GM12878 (cell line): ENCODE results near the gene ELF2. TPM values are rescaled to one million over a fixed set of nuclear protein-coding genes. Genes with fewer than 3 reads are reported as not detected.

ENCODE experiments used
- ATAC-seq: fragments of 200-7000 bp; cut with Tn5 transposase; 3 replicates; pipeline ENCODE4 v1.9.1; 2020; ENCODE audit warnings: mild to moderate bottlenecking, moderate library complexity
- BruUV-seq: library from RNA; stranded (reverse); fragments of 400-500 nt; replicated peaks from 2 replicates; lab custom pipeline; 2021; lab: Mats Ljungman, UMichigan
- CTCF ChIA-PET: fragments of 300-600 bp; sonication (Branson Sonifier 250); formaldehyde crosslinking; extraction: SDS; loops from one replicate; lab custom pipeline; 2021; ENCODE audit warnings: inconsistent platforms; lab: Yijun Ruan, JAX
- POLR2A ChIA-PET: fragments of 350-600 bp; formaldehyde crosslinking; extraction: SDS; loops from one replicate; lab custom pipeline; 2021; ENCODE audit warnings: inconsistent platforms; lab: Charles Lee
- RAD21 ChIA-PET: fragments of 300-600 bp; sonication (Branson Sonifier 250); formaldehyde crosslinking; loops from one replicate; lab custom pipeline; 2023; ENCODE audit warnings: antibody characterized with exemption; ENCODE audit not compliant: unreplicated experiment; lab: Charles Lee
- SMC1A ChIA-PET: fragments of 300-600 bp; sonication (Branson Sonifier 250); formaldehyde crosslinking; loops from one replicate; lab custom pipeline; 2023; ENCODE audit not compliant: unreplicated experiment, uncharacterized antibody; lab: Charles Lee
- DNase-seq: peaks from one replicate; pipeline ENCODE4 v3.0.0-alpha.2; 2011; ENCODE audit warnings: low read depth, low spot score
- FAIRE-seq: peaks from 3 replicates; lab custom pipeline; 2011; peaks lifted over from hg19 to GRCh38; lab: Jason Lieb, UNC
- H2AFZ ChIP-seq: 2 replicates; pipeline ENCODE4 v1.6.0; 2011; ENCODE audit warnings: low read depth, low read length, control low read depth; ENCODE audit not compliant: control insufficient read depth
- H3K27ac ChIP-seq: 2 replicates; pipeline ENCODE4 v1.5.1; 2011; ENCODE audit warnings: control low read depth; ENCODE audit not compliant: control insufficient read depth, insufficient read depth
- H3K27me3 ChIP-seq, 2 experiments: replicated peaks in 1 of 2; 2 replicates each; pipeline versions ENCODE4 v1.6.0 to v1.6.1; 2011; ENCODE audit warnings: low read length in 1 of 2; ENCODE audit not compliant: control insufficient read depth in 2 of 2, insufficient read depth in 2 of 2
- H3K36me3 ChIP-seq, 2 experiments: 2 replicates each; pipeline ENCODE4 v1.5.1; 2011; ENCODE audit warnings: low read length in 1 of 2; ENCODE audit not compliant: control insufficient read depth in 2 of 2, insufficient read depth in 2 of 2
- H3K4me1 ChIP-seq: 2 replicates; pipeline ENCODE4 v1.6.1; 2011; ENCODE audit warnings: mild to moderate bottlenecking, low read length, moderate library complexity, mixed read lengths; ENCODE audit not compliant: control insufficient read depth, insufficient read depth
- H3K4me2 ChIP-seq: 2 replicates; pipeline ENCODE4 v1.6.0; 2011; ENCODE audit warnings: control low read depth; ENCODE audit not compliant: control insufficient read depth, insufficient read depth
- H3K4me3 ChIP-seq: fragments of 200-600 bp; sonication (generic); 2 replicates; pipeline ENCODE4 v1.5.1; 2016
- H3K79me2 ChIP-seq: 2 replicates; pipeline ENCODE4 v1.6.0; 2011; ENCODE audit warnings: low read length; ENCODE audit not compliant: control insufficient read depth, insufficient read depth
- H3K9ac ChIP-seq: 2 replicates; pipeline ENCODE4 v1.8.0; 2011; ENCODE audit warnings: low read length, control low read depth, mixed read lengths; ENCODE audit not compliant: control insufficient read depth, insufficient read depth
- H3K9me3 ChIP-seq: replicated peaks from 3 replicates; pipeline ENCODE4 v1.5.1; 2011; ENCODE audit warnings: mild to moderate bottlenecking, low read length; ENCODE audit not compliant: control insufficient read depth, insufficient read depth
- H4K20me1 ChIP-seq: 2 replicates; pipeline ENCODE4 v1.6.0; 2011; ENCODE audit not compliant: control insufficient read depth, insufficient read depth
- EGR1 ChIP-seq, 2 experiments: IDR thresholded peaks; 1 replicate in 1 of 2; 2 replicates in 1 of 2; pipeline ENCODE4 v1.6.1; 2011 to 2012; ENCODE audit warnings: low read depth in 2 of 2, low read length in 2 of 2, borderline replicate concordance in 1 of 2, mild to moderate bottlenecking in 1 of 2, moderate library complexity in 1 of 2
- EP300 ChIP-seq, 2 experiments: fragments of 150-350 bp in 1 of 2; IDR thresholded peaks; 2 replicates each; pipeline ENCODE4 v1.6.1; 2011 to 2012; ENCODE audit warnings: low read depth in 2 of 2, low read length in 2 of 2, borderline replicate concordance in 1 of 2, improper control_type of control experiment in 1 of 2, inconsistent platforms in 1 of 2; ENCODE audit not compliant: control insufficient read depth in 1 of 2
- KLF5 ChIP-seq: fragments of 450-650 bp; IDR thresholded peaks from 2 replicates; pipeline ENCODE4 v1.6.1; 2014; ENCODE audit warnings: mild to moderate bottlenecking; ENCODE audit not compliant: partially characterized antibody
- MYB ChIP-seq: fragments of 150-350 bp; IDR thresholded peaks from 2 replicates; pipeline ENCODE4 v1.6.1; 2014; ENCODE audit warnings: mild to moderate bottlenecking, low read depth, low read length, borderline replicate concordance
- NR2F1 ChIP-seq: fragments of 450-650 bp; conservative IDR thresholded peaks from 2 replicates; pipeline ENCODE4 v1.6.1; 2017; ENCODE audit warnings: mild to moderate bottlenecking
- POU2F2 ChIP-seq: IDR thresholded peaks from 3 replicates; pipeline ENCODE4 v1.6.1; 2011; ENCODE audit warnings: low read depth, mild to moderate bottlenecking, low read length, borderline replicate concordance
- REST ChIP-seq: IDR thresholded peaks from 2 replicates; pipeline ENCODE4 v1.6.1; 2012; ENCODE audit warnings: mild to moderate bottlenecking, low read depth, low read length
- TAF1 ChIP-seq: IDR thresholded peaks from 2 replicates; pipeline ENCODE4 v1.6.1; 2011; ENCODE audit warnings: mild to moderate bottlenecking, low read depth, low read length, borderline replicate concordance
- ZNF24 ChIP-seq: fragments of 450-650 bp; IDR thresholded peaks from 2 replicates; pipeline ENCODE4 v1.6.1; 2017; ENCODE audit warnings: antibody characterized with exemption, mild to moderate bottlenecking
- ZZZ3 ChIP-seq: IDR thresholded peaks from 2 replicates; pipeline ENCODE4 v1.6.1; 2011; ENCODE audit warnings: low read depth; ENCODE audit not compliant: control insufficient read depth, insufficient read length
- WGBS: methylation state at CpG from one replicate; pipeline ENCODE4 v1.1.6; 2016; ENCODE audit warnings: low lambda C conversion rate; ENCODE audit not compliant: insufficient replicate concordance, insufficient coverage; ENCODE audit errors: missing lambda C conversion rate; 5-methylcytosine and 5-hydroxymethylcytosine counted together
- in situ Hi-C: fragments of 300-500 bp; cut with MboI; formaldehyde crosslinking; loops from 9 replicates; pipeline ENCODE4 v1.14.3; 2018; ENCODE audit warnings: mixed read lengths
- intact Hi-C: fragments of 100-400 bp; cut with micrococcal nuclease; formaldehyde crosslinking; loops from one replicate; pipeline ENCODE4 v1.14.2; 2022; ENCODE audit not compliant: unreplicated experiment
- polyA plus RNA-seq, 11 experiments: library from polyadenylated mRNA; depleted of rRNA in 4 of 11; unstranded in 6 of 11; stranded (reverse) in 5 of 11; fragments of >200 nt; fragmentation: Nextera tagmentation in 4 of 11; fragmentation: Illumina TruSeq in 1 of 11; extraction: Ambion mirVana in 4 of 11; extraction: Trizol in 1 of 11; gene quantifications; 1 replicate in 1 of 11; 2 replicates in 10 of 11; pipeline versions ENCODE4 v1.2.1 to v1.2.3, GENCODE V29; 2011 to 2016; ENCODE audit warnings: inconsistent platforms in 2 of 11, missing spikeins in 2 of 11, low read depth in 1 of 11
- total RNA-seq, 4 experiments: library from RNA; depleted of rRNA in 3 of 4; stranded (reverse); fragments of >200 nt in 3 of 4; fragmentation: Illumina TruSeq in 1 of 4; extraction: Trizol in 1 of 4; gene quantifications; 2 replicates each; pipeline versions ENCODE4 v1.2.1 to v1.2.3, GENCODE V29; 2013 to 2021
- TF ChIP-seq, protein P1 (sequence below): fragments of 150-350 bp; IDR thresholded peaks from 2 replicates; pipeline ENCODE4 v1.6.1; 2014; ENCODE audit warnings: mild to moderate bottlenecking, low read depth, low read length
- TF ChIP-seq, protein P2 (sequence below): fragments of 450-650 bp; IDR thresholded peaks from 2 replicates; pipeline ENCODE4 v1.6.1; 2016; ENCODE audit warnings: mild to moderate bottlenecking

ELF2 gene
- total and polyA plus RNA-seq, 10 of the 15 experiments (the other 5 are each of a cell fraction or from before 2014, with no cell fraction given), result 10.5 to 30.1 (median 20.5) TPM

DNA sequence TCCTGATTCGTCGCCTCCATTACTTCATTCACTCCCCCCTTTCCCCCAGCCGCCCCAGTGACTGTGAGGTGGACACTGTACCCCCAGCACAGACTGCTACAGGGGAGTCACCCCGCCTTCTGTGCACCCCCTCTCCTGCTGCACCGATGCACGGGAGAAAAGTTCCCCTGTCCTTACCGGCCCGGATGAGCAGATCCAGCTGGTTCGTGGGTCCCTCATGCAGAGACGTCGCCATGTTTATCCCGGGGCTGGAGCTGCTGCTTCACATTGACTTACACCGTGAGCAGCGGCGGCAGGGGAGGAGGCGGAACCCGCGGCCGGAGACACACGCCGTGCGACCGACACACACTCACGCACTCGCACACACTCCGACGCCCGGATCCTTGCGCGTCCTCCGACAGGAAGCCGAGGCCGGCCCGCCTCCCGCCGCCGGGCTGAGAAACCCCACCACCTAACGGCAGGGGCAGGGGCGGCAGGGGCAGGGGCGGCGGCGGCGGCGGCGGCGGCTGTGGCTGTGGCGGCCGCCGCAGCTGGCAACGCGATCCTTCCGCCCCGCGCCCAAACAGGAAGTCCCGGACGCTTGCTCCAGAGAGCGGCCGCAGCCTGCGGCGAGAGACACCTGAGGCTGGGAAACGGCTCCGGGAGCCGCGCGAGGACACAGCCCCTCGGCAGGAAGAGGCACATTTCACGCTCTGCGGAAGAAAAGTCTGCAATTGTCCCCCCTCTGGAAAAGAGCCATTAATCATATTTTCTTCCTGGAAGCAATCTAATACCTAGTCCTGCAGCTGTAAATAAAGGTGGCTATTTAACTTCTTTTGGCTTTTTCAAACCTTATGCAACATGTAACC, 92.8 kb downstream of the ELF2 start (continued):
- TF ChIP-seq, protein P1, sequence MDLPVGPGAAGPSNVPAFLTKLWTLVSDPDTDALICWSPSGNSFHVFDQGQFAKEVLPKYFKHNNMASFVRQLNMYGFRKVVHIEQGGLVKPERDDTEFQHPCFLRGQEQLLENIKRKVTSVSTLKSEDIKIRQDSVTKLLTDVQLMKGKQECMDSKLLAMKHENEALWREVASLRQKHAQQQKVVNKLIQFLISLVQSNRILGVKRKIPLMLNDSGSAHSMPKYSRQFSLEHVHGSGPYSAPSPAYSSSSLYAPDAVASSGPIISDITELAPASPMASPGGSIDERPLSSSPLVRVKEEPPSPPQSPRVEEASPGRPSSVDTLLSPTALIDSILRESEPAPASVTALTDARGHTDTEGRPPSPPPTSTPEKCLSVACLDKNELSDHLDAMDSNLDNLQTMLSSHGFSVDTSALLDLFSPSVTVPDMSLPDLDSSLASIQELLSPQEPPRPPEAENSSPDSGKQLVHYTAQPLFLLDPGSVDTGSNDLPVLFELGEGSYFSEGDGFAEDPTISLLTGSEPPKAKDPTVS, result no peak
- TF ChIP-seq EP300 (IDR thresholded peaks at IDR 0.05; ENCODE audit: borderline replicate concordance in 1 of 2, control insufficient read depth in 1 of 2, low read depth in 2 of 2, low read length in 2 of 2), result no peak
- TF ChIP-seq ZZZ3, result no peak
- TF ChIP-seq, protein P2, sequence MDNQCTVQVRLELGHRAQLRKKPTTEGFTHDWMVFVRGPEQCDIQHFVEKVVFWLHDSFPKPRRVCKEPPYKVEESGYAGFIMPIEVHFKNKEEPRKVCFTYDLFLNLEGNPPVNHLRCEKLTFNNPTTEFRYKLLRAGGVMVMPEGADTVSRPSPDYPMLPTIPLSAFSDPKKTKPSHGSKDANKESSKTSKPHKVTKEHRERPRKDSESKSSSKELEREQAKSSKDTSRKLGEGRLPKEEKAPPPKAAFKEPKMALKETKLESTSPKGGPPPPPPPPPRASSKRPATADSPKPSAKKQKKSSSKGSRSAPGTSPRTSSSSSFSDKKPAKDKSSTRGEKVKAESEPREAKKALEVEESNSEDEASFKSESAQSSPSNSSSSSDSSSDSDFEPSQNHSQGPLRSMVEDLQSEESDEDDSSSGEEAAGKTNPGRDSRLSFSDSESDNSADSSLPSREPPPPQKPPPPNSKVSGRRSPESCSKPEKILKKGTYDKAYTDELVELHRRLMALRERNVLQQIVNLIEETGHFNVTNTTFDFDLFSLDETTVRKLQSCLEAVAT, result peak; percentile 71
- no peak for TF ChIP-seq MYB

GRCh38 chr4:139083607-139083955, 93.4 kb downstream of the ELF2 start:
- CTCF ChIA-PET, result interaction anchor here (1.1 kb wide), 1 partner anchor 53 kb away, joined by 3 read pairs; no protein-coding TSS in a partner anchor
- BruUV-seq, result no TSS peak
- Histone ChIP-seq H3K9me3 (no peaks in the 10 kb centered on the region), H3K9ac (peak overlapping the region; percentile 88), H3K4me2 (peak overlapping the region; percentile 69), H3K36me3 (0 out of 4 replicates have a peak, but pooled peaks cover 0 to 3% of the 10 kb centered on the region in 2 experiments), H4K20me1 (no peaks in the 10 kb centered on the region), H2AFZ (peak overlapping the region; percentile 96), H3K79me2 (peaks cover 53% of the 10 kb centered on the region), H3K27ac (peak overlapping the region; percentile 97), H3K4me3 (peak overlapping the region; percentile 77), H3K27me3 (no peaks in the 10 kb centered on the region), H3K4me1 (no peaks in the 10 kb centered on the region)
- peak; percentile 68 for ATAC-seq
- intact Hi-C loops, result loop anchor here (5.0 kb wide), 4 partner anchors 66 to 369 kb away; partner anchors contain the start of genes ELF2, NAA15, NDUFC1 and NOCT
- RAD21 ChIA-PET, result interaction anchor here (1.3 kb wide), 1 partner anchor 53 kb away, joined by 6 read pairs; no protein-coding TSS in a partner anchor
- SMC1A ChIA-PET, result interaction anchor here (0.9 to 1.3 kb wide), 2 partner anchors 53 to 95 kb away, joined by 3 to 4 read pairs; no protein-coding TSS in a partner anchor
- no peak for FAIRE-seq
- no peak for DNase-seq
- POLR2A ChIA-PET, result interaction anchor here (0.7 to 1.4 kb wide), 3 partner anchors 89 to 216 kb away, joined by 3 to 4 read pairs (median 3); no protein-coding TSS in a partner anchor
- in situ Hi-C loops, result no loop called here
- 1% methylated on average over 27 of the region's 34 CpGs for WGBS
- TF ChIP-seq TAF1, result peak; percentile 29; the same call in 1 of the 2 replicates
- peak; percentile 58; the same call in 1 of the 2 replicates for TF ChIP-seq ZNF24
- TF ChIP-seq POU2F2, result peak; percentile 13; the same call in 1 of the 3 replicates
- peak in 1 of 2 experiments; percentile 84; a peak in 2 of 3 replicates for TF ChIP-seq EGR1 (IDR thresholded peaks at IDR 0.05; ENCODE audit: borderline replicate concordance in 1 of 2, low read depth in 2 of 2, low read length in 2 of 2)
- TF ChIP-seq NR2F1, result no peak
- TF ChIP-seq REST, result peak; percentile 12; the same call in 1 of the 2 replicates
- TF ChIP-seq KLF5, result no peak
